Neuronal stem cell (in vitro differentiated cells): ENCODE data around the gene PRLR.

ENCODE experiments used
- DNase-seq: peaks from one replicate; pipeline ENCODE4 v3.0.0-alpha.2; 2013; ENCODE audit warnings: low spot score
- H2AFZ ChIP-seq: one replicate; pipeline ENCODE4 v1.6.1; 2013; ENCODE audit warnings: mild to moderate bottlenecking, low read length, inconsistent platforms
- H2AK5ac ChIP-seq: 2 replicates; pipeline ENCODE4 v1.6.1; 2013; ENCODE audit warnings: low read depth, mild to moderate bottlenecking, inconsistent platforms, low read length, moderate library complexity, mixed read lengths
- H2BK120ac ChIP-seq: 2 replicates; pipeline ENCODE4 v1.6.1; 2013; ENCODE audit warnings: low read depth, mild to moderate bottlenecking, inconsistent platforms, low read length, moderate library complexity, mixed read lengths
- H2BK12ac ChIP-seq: one replicate; pipeline ENCODE4 v1.6.1; 2013; ENCODE audit warnings: low read length, inconsistent platforms
- H2BK15ac ChIP-seq: 2 replicates; pipeline ENCODE4 v1.6.1; 2013; ENCODE audit warnings: mild to moderate bottlenecking, low read length, inconsistent platforms, mixed read lengths
- H2BK5ac ChIP-seq: one replicate; pipeline ENCODE4 v1.6.1; 2013; ENCODE audit warnings: inconsistent platforms, mild to moderate bottlenecking, low read length, moderate library complexity
- H3K14ac ChIP-seq: one replicate; pipeline ENCODE4 v1.6.1; 2013; ENCODE audit warnings: low read length, inconsistent platforms
- H3K18ac ChIP-seq: 2 replicates; pipeline ENCODE4 v1.6.1; 2013; ENCODE audit warnings: low read length, inconsistent platforms
- H3K23ac ChIP-seq: 2 replicates; pipeline ENCODE4 v1.6.1; 2013; ENCODE audit warnings: low read depth, mild to moderate bottlenecking, mixed read lengths, low read length, inconsistent platforms; ENCODE audit not compliant: poor library complexity
- H3K27ac ChIP-seq: replicated peaks from 3 replicates; pipeline ENCODE4 v1.5.1; 2013; ENCODE audit warnings: low read length, inconsistent platforms
- H3K27me3 ChIP-seq, 3 experiments: 2 replicates each; pipeline ENCODE4 v1.6.1; 2013; ENCODE audit warnings: low read length in 3 of 3, mild to moderate bottlenecking in 2 of 3, inconsistent platforms in 1 of 3, low read depth in 1 of 3, mixed read lengths in 1 of 3, moderate library complexity in 1 of 3; ENCODE audit not compliant: control insufficient read depth in 3 of 3, insufficient read depth in 3 of 3
- H3K36me3 ChIP-seq, 2 donors: replicated peaks in 1 of 2; 2 replicates each; pipeline ENCODE4 v1.6.1; 2013; ENCODE audit warnings: low read length in 2 of 2; ENCODE audit not compliant: control insufficient read depth in 2 of 2, insufficient read depth in 2 of 2
- H3K4ac ChIP-seq: 2 replicates; pipeline ENCODE4 v1.6.1; 2013; ENCODE audit warnings: inconsistent platforms, mild to moderate bottlenecking, low read length, moderate library complexity
- H3K4me1 ChIP-seq, 2 donors: 1 replicate in 1 of 2; 2 replicates in 1 of 2; pipeline ENCODE4 v1.6.1; 2013; ENCODE audit warnings: low read length in 2 of 2, low read depth in 1 of 2; ENCODE audit not compliant: control insufficient read depth in 2 of 2, insufficient read depth in 1 of 2
- H3K4me2 ChIP-seq: one replicate; pipeline ENCODE4 v1.6.1; 2013; ENCODE audit warnings: mild to moderate bottlenecking, low read length, inconsistent platforms; ENCODE audit not compliant: insufficient read depth, poor library complexity, severe bottlenecking
- H3K4me3 ChIP-seq, 2 donors: 2 replicates each; pipeline ENCODE4 v1.5.1; 2013; ENCODE audit warnings: low read length in 2 of 2, mild to moderate bottlenecking in 2 of 2, inconsistent platforms in 1 of 2, moderate library complexity in 1 of 2
- H3K79me1 ChIP-seq: one replicate; pipeline ENCODE4 v1.6.1; 2013; ENCODE audit warnings: low read depth, mild to moderate bottlenecking, inconsistent platforms, low read length, moderate library complexity
- H3K9ac ChIP-seq: one replicate; pipeline ENCODE4 v1.6.1; 2013; ENCODE audit warnings: mild to moderate bottlenecking, low read depth, low read length, inconsistent platforms; ENCODE audit not compliant: poor library complexity
- H3K9me3 ChIP-seq, 2 donors: replicated peaks in 1 of 2; 2 replicates each; pipeline versions ENCODE3 to v1.6.1; 2013; ENCODE audit warnings: low read length in 2 of 2, mild to moderate bottlenecking in 2 of 2, inconsistent platforms in 1 of 2, low read depth in 1 of 2, mixed read lengths in 1 of 2, moderate library complexity in 1 of 2; ENCODE audit not compliant: control insufficient read depth in 2 of 2, insufficient read depth in 1 of 2
- H4K8ac ChIP-seq: one replicate; pipeline ENCODE4 v1.6.1; 2013; ENCODE audit warnings: low read depth, mild to moderate bottlenecking, inconsistent platforms, low read length, moderate library complexity
- H4K91ac ChIP-seq: one replicate; pipeline ENCODE4 v1.6.1; 2013; ENCODE audit warnings: low read length, low read depth, mild to moderate bottlenecking, inconsistent platforms; ENCODE audit not compliant: poor library complexity
- WGBS, 2 donors: extraction: QIAGEN DNeasy Blood & Tissue Kit; methylation state at CpG; one replicate each; pipeline ENCODE4 v1.1.7; 2013; ENCODE audit warnings: missing lambda C conversion rate in 2 of 2, mixed read lengths in 1 of 2; ENCODE audit not compliant: insufficient read length in 2 of 2, insufficient replicate concordance in 1 of 2; ENCODE audit errors: extremely low coverage in 2 of 2; 5-methylcytosine and 5-hydroxymethylcytosine counted together

The PRLR gene

DNA sequence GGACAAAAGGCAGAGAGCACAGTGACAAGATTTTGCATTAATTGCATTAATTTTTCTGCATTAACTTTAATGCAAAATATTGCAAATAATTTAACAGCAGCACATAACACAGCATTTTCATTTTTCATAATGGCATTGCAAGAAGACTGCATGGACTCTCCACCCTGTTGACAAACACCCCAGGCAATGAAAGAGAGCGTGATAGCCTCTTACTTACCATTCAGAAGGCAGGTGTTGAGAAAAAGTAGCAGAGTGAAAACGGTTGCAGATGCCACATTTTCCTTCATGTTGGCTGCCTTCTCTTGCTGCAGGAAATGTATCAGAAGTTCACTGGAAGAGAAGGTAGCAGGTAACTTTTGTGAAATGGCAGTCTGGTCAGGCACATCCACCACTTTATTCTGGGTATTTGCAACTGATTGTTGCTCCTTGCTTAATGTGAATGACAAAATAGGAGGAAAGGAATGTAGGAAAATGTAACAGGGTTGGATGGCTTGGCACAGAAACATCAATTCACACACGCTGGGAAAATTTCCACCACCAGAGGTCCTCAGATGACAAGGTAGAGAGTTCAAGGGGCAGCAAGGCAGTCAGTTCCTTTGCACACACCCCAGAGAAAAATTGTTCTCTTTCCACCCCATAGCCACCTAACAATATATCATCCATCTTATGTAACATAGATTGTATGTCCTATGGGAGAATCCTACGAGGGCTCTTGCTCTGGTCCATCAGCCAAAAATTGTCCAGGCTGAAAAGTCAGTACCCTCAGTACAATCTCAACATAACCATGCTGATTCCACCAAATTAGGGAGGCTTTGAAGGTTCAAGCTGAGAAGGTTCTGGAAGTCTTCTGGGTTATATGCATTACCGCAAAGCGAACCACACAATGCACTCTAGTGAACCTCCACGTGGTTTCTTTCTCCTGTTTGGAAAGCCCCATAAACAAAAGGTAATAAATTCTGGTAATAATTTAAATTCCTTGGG lies 140.7 kb downstream of the PRLR start:
- H2BK120ac ChIP-seq = no peak overlapping the region
- no peaks in the 10 kb centered on the region for H3K79me1 ChIP-seq
- no peak overlapping the region for H4K91ac ChIP-seq
- no peak overlapping the region for H3K18ac ChIP-seq
- peak; percentile 51 for DNase-seq
- no peak overlapping the region for H3K27ac ChIP-seq
- H3K14ac ChIP-seq = no peak overlapping the region
- H2AFZ ChIP-seq = no peak overlapping the region
- H2BK15ac ChIP-seq = no peak overlapping the region
- H3K4ac ChIP-seq = no peak overlapping the region
- H2AK5ac ChIP-seq = no peak overlapping the region
- WGBS, 2 donors = no CpG with 5 or more reads among the region's 7 CpGs
- H3K4me3 ChIP-seq = no peak overlapping the region
- H3K23ac ChIP-seq = no peak overlapping the region
- no peak overlapping the region for H3K9ac ChIP-seq
- H3K4me2 ChIP-seq = no peak overlapping the region
- peaks cover 0 to 9% of the 10 kb centered on the region in 2 donors for H3K4me1 ChIP-seq
- no peaks in the 10 kb centered on the region for H3K36me3 ChIP-seq
- no peak overlapping the region for H2BK12ac ChIP-seq
- H2BK5ac ChIP-seq = no peak overlapping the region
- H3K9me3 ChIP-seq = no peaks in the 10 kb centered on the region
- no peak overlapping the region for H4K8ac ChIP-seq
- H3K27me3 ChIP-seq = no peaks in the 10 kb centered on the region

DNA sequence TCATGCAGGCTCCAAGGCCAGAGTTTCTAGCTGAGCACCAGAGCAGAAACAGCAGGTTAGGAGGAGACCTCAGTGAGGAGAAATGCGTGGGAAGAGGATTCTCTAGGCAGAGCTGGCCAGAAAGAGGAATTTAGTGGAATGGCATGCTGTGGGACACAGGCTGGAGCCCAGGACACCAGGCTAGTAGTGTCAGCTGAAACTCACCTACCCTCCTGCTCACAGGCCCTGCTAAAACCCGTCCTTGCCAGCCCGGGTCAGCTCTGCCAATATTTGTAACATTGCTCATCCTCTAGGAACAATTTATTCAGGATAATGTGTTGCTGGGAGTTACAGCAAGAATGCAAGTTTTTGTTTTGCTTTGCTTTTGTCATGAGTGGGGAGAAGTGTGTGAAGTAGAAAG lies 142.3 kb downstream of the PRLR start:
- Histone ChIP-seq H3K79me1 (no peaks in the 10 kb centered on the region), H3K18ac (no peak overlapping the region), H3K9me3 (no peaks in the 10 kb centered on the region), H3K4me1 (peaks cover 0 to 9% of the 10 kb centered on the region in 2 donors), H3K4me2 (no peak overlapping the region), H2BK5ac (no peak overlapping the region), H3K9ac (no peak overlapping the region), H3K27ac (no peak overlapping the region), H3K4ac (no peak overlapping the region), H2BK15ac (no peak overlapping the region), H3K14ac (no peak overlapping the region), H2AFZ (peak overlapping the region; percentile 73), H3K23ac (no peak overlapping the region), H2BK120ac (no peak overlapping the region), H3K27me3 (no peaks in the 10 kb centered on the region), H4K8ac (no peak overlapping the region), H2BK12ac (no peak overlapping the region), H4K91ac (no peak overlapping the region), H2AK5ac (no peak overlapping the region), H3K36me3 (no peaks in the 10 kb centered on the region), H3K4me3 (no peak overlapping the region)
- no peak for DNase-seq
- no CpG with 5 or more reads among the region's 3 CpGs for WGBS, 2 donors

DNA sequence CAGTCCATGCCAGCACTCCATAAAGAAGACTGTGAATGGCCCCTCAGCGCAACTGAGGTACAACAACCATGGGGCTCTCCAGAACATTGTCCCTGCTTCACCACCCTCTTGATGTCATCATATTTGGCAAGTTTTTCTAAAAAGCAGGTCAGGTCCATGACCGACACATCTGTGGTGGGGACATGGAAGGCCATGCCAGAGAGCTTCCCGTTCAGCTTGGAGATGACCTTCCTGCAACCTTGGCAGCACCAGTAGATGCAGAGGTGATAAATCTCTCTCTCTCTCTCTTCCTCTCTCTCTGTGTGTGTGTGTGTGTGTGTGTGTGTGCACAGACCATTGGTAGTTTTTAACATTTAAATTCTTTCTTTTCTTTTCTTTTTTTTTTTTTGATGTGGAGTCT lies 147.1 kb downstream of the PRLR start:
- no peak overlapping the region for H2BK15ac ChIP-seq
- H3K18ac ChIP-seq = no peak overlapping the region
- H3K14ac ChIP-seq = no peak overlapping the region
- WGBS, 2 donors = no CpG with 5 or more reads among the region's 3 CpGs
- no peak for DNase-seq
- no peak overlapping the region for H3K23ac ChIP-seq
- peaks cover 0 to 5% of the 10 kb centered on the region in 2 donors for H3K4me1 ChIP-seq
- no peak overlapping the region for H3K4me2 ChIP-seq
- H3K9me3 ChIP-seq = no peaks in the 10 kb centered on the region
- H2AK5ac ChIP-seq = no peak overlapping the region
- no peak overlapping the region for H3K27ac ChIP-seq
- no peak overlapping the region for H2BK12ac ChIP-seq
- H4K91ac ChIP-seq = no peak overlapping the region
- H3K4me3 ChIP-seq = no peak overlapping the region
- no peaks in the 10 kb centered on the region for H3K36me3 ChIP-seq
- H3K4ac ChIP-seq = no peak overlapping the region
- no peaks in the 10 kb centered on the region for H3K79me1 ChIP-seq
- H2BK120ac ChIP-seq = no peak overlapping the region
- no peak overlapping the region for H2AFZ ChIP-seq
- H3K9ac ChIP-seq = no peak overlapping the region
- H4K8ac ChIP-seq = no peak overlapping the region
- H2BK5ac ChIP-seq = no peak overlapping the region
- no peaks in the 10 kb centered on the region for H3K27me3 ChIP-seq

DNA sequence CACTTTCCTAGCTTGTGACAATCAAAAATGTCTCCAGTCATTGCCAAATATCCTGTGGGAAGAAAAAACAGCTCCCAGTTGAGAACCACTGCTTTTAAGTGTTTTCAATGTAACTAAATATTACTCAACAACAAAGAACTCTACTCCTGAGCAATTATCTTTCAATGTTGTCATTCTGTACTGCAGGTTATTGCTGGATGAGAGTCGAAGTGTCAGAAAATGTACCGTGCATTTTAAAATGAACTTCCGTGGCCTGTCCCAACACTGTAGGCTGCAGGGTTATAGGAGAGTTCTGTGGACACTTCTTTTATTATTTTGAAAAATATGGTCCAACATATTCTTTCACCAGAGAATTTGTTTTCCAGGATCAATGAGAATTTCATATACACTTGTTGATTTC lies 147.8 kb downstream of the PRLR start:
- no peak overlapping the region for H3K14ac ChIP-seq
- no peak overlapping the region for H4K8ac ChIP-seq
- no peak overlapping the region for H3K9ac ChIP-seq
- H2BK12ac ChIP-seq = no peak overlapping the region
- no peak overlapping the region for H3K23ac ChIP-seq
- DNase-seq = no peak
- no peak overlapping the region for H3K4me3 ChIP-seq
- H2AK5ac ChIP-seq = no peak overlapping the region
- no CpG with 5 or more reads among the region's 3 CpGs for WGBS, 2 donors
- no peak overlapping the region for H4K91ac ChIP-seq
- no peaks in the 10 kb centered on the region for H3K9me3 ChIP-seq
- H3K27ac ChIP-seq = no peak overlapping the region
- H3K4me2 ChIP-seq = no peak overlapping the region
- no peaks in the 10 kb centered on the region for H3K4me1 ChIP-seq
- H2BK15ac ChIP-seq = no peak overlapping the region
- no peaks in the 10 kb centered on the region for H3K27me3 ChIP-seq
- no peaks in the 10 kb centered on the region for H3K79me1 ChIP-seq
- no peak overlapping the region for H3K18ac ChIP-seq
- no peak overlapping the region for H2BK5ac ChIP-seq
- no peak overlapping the region for H2BK120ac ChIP-seq
- H3K4ac ChIP-seq = no peak overlapping the region
- no peak overlapping the region for H2AFZ ChIP-seq
- no peaks in the 10 kb centered on the region for H3K36me3 ChIP-seq
